NCI-H748 (cell line): ENCODE measurements around the gene KPNA1.
A peak's percentile ranks its signal among the peaks of the same experiment; 100 is the strongest.

ENCODE experiments used
- DNase-seq: peaks from one replicate; lab custom pipeline; 2025; ENCODE audit not compliant: unreplicated experiment; lab: John Stamatoyannopoulos, UW

The KPNA1 gene

DNA sequence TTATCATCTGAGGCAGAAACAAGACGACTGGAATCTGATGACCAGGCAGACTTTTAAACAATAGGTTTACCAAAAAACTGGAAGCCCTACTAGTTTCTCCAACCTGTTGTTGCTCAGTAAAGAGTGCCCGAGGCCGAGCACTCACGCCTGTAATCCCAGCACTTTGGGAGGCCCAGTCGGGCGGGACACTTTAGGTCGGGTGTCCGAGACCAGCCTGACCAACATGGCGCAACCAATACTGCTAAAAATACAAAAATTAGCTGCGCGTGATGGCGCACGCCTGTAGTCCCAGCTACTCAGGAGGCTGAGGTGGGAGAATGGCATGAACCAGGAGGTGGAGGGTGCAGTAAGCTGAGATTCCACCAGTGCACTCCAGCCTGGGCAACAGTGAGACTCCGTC is 97.8 kb downstream of the KPNA1 start:
- DNase-seq, result no peak

DNA sequence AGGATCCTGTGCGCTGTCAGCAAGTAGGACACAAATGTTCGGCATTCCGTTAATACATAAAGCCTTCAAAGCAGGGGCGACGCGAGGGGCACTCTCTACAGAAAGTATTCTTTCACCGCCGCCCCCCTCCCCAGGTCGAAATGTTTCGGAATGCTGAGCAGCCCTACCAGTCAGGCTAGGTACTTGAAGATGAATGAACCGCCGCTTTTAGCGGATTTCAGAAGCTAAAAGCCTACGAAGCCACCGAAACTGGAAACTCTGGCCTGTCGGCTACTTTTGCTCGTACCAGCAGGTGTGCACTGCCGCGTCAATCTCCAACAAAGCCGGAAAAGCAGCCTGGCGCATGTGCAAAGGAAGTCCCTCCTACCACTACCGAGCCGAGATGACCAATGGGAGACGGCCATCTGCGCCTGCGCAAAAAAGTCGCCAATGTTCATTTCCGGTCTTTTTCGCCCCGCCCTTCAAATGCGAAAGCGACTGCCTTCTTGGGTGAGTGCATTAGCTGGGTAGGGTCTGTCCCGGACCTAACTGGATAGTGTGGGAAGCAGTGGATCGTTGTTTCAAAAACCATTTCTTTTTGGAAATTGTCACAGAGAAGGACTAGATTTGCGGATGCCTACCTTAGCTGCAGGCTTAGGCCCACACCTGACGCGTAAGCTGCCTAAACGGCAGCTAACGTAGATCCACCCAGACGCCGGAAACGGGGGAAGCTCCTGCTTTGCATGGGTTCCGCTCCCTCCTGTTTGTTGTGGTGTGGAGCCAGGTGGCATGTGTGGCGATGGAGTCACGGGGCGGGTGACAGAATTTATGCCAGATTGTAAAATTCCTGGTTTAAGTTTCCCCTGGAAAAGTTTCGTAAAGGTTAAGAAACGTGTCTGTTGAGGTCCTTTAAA is 98.7 kb downstream of the KPNA1 start, which contains the start of gene WDR5B:
WDR5B (minus strand) TSS at position 301 of the 893 bp plus-strand sequence. CDS start 534 bp downstream, outside the sequence.
- DNase-seq, result no peak

DNA sequence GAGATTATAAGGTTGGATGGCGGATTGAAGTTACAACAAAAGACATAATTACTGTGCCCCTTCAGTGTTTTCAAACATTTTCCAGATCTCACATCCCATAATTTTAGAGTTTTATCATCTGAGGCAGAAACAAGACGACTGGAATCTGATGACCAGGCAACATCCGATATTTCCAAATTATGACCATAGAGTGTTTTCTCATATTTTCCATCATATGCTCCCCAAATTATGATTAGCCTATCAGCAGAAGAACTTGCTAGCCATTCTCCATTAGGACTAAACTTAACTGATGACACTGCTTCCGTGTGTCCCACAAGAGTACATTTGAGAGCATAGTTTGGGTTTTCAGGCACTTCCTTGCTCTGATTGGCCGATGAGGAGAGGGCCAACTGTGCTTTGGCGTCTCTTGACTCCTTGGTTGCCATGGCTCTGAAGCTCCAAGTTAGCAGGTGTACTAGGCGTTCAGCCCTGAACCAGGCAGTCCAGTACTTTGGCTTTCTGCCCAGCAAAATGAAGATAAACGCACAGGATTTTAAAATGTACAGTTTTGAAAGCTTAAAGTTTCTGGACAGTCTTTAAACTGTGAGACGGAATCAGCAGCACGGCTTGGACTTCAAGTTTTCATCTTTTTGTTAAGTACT is 99.5 kb downstream of the KPNA1 start:
- no peak for DNase-seq

DNA sequence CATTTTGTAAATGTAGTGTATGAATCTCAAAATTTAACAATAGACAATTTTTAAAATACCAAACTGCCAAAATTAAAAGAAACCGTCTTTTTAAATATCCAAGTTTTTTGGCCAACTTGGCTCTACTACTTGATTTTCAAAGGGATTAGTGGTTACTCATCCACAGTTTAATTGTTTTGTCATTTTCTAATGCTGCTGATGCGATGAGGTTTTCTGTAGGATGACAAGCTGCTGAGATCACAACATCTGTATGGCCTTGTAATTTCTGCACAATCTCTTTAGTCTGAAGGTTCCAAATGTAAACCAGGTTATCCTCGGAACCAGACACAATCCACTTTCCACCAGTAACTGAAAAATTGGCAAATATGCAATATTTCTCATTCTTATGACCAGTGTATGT is 100.3 kb downstream of the KPNA1 start:
- no peak for DNase-seq

DNA sequence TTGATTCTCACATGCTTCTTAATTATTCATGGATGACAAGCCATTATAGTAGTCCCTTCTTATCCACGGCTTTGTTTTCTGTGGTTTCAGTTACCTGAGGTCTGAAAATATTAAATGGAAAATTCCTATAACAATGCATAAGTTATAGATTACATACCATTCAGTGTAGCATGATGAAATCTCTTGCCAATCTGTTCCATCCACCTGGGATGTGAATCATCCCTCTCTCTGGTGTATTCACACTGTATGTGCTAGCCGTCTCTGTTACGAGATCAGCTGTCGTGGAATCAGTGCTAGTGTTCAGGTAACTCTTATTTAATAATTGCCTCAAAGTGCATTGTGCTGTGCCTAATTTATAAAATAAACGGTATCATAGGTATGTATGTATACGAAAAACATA is 104.1 kb downstream of the KPNA1 start:
- no peak for DNase-seq

DNA sequence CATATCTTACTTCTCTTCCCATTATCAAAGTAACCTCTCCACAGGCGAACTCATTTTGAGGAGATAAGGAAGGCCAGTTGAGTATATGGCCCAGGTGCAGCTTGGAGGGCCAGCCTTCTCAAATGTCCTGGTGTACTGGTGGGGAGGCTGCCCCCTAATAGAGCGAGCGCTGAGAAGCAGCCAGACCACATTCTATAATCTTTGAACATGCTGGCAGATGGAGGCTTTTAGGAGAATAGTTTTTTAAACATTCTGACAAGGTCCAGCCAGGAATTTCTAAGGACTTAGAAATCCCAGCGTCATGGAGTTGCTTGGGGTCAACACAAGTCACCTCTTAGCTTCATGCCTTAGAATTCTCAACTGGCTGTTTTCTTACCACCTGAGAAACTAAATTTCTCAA is 104.6 kb downstream of the KPNA1 start:
- no peak for DNase-seq

DNA sequence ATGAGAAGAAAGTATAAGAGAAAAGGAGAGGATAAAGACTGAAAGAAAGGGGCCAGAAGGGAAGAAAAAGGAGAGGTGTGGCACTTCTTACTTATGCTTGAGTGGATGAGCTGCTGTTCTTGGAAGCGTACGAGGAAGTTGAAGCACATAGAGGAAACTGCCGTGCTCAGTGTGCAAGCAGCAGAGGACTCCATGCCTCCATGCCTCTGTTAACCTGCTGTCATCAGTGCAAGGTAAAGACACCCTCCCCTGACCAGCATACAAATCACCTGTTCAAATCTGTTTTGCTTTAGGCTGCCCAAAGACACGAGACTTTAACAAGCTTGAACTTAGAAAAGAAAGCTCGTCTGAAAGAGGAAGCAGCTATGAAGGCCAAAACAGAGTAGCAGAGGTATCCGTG is 105.3 kb downstream of the KPNA1 start:
- DNase-seq, result no peak

DNA sequence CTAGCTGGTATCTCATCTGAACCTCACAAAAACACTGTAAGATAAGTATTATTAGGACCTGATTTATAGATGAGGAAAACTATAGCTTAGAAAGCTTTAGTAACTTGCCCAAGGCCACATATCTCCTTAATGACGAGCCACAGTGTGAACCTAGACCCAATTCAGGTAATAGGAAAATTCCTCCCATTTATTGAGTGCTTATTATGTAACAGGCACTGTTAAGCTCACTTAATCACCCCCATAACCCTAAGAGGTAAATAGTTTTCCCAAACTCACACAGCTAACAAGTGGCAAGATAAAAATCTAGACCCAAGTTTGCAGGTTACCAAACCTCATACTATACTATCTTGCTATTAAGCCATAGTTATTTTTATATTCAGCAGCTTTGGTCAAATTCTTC is 106.8 kb downstream of the KPNA1 start:
- DNase-seq, result no peak

DNA sequence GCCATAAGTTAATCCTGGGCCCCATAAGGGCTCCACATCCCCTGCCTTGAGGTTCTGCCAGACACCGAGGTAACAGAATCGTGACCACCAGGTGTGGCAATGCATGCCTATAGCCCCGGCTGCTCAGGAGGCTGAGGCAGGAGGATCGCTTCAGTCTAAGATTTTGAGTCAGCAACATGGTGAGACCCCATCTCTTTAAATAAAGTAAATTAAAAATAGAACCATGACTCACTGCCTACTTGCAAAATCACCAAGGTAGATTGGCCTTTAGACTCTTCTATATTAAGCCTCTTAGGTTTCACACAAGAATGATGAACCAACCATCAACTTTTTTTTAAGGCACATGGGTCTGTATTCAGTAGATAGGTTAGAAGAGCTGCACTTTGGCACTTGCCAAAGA is 108.5 kb downstream of the KPNA1 start:
- no peak for DNase-seq

DNA sequence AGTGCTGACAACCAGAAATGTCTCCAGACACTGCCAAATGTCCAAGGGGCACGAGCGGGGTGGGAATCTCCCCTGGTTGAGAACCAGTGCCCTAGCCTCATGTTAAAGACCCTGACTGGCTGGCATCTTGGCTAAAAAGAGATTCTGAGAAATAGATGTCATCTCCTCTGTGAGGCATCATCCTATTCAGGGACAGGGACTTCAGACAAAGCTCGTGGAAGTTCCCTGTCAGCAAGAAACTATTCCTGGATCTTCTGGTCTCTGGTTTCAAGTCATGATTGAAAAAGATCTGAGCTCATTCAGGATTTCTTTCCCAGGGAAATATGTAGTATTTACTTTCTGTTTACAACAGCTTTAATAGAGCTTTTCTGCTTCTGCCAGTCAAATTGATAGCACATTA is 109.7 kb downstream of the KPNA1 start:
- DNase-seq, result no peak

DNA sequence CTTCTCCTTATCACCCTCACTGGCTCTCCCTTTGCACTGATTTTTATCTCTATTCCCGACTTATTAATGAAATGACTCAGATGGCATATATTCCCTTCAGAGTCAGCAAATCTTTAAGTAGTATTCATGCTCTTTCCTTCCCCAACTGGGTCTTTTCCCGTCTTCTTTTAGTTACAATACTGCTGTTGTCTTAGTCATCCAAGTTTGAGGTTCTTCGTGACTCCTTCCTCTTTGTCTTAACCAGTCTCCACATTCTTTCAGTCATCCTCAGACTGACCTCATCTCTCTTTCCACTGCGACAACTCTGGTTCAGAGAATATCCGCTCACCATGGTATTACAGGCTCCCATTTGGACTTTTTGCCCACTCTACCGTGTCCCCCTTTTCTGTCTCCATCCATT is 111.2 kb downstream of the KPNA1 start:
- no peak for DNase-seq

DNA sequence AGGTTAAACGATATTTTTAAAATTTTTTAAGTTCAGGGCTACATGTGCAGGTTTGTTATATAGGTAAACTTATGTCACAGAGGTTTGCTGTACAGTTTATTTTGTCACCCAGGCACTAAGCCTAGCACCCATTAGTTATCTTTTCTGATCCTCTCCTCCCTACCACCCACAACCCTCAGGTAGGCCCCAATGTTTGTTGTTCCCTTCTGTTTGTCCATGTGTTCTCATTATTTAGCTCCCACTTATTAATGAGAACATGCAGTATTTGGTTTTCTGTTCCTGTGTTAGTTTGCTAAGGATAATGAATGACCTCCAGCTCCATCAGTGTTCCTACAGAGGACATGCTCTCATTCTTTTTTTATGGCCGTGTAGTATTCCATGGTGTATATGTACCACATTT is 115.8 kb downstream of the KPNA1 start:
- DNase-seq, result no peak

DNA sequence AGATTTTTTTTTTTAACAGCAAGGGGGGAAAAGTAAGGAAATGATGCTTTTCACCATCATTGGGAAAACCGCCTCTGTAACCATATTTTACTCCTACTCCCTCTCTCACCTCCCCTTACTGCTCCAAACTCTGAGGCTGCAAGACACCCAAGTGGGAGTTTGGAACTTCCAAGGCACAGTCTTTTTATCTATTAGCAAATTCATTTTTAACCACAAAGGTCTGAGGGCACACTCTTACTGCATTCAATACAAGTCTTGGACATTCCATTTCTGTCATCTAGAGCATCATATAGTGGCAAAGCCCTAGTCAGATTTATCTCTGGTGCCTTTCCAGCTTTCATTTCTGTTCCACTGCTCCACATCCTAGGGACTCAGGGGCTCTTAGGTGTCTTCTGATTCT is 117.5 kb downstream of the KPNA1 start:
- DNase-seq, result no peak

DNA sequence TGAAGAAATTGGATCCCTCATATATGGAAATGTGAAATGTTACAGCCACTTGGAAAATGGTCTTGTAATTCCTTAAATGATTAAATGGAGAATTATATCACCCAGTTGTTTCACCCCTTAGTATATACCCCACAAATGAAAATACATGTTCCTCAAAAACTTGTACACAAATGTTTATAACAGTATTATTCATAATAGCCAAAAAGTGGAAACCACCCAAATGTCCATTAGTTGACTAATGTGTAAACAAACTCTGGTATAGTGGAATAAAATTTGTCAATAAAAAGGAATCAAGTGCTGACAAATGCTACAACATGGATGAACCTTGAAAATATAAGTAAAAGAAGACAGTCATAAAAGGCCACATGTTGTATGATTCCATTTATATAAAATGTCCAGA is 118.2 kb downstream of the KPNA1 start:
- DNase-seq, result no peak

DNA sequence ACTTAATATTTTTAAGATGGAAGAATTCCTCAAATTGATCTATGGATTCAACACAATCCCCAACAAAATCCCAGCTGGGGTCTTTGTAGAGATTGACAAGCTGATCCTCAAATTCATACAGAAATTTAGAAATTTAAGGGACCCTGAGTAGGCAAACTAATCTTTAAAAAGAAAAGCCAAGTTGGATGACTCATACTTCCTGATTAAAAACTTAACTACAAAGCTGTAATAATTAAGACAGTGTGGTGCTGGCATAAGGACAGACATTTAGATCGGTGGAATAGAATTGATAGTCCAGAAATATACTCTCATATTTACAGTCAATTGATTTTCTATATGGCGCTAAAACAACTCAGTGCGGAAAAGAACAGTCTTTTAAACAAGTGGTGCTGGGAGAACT is 119.2 kb downstream of the KPNA1 start:
- no peak for DNase-seq

DNA sequence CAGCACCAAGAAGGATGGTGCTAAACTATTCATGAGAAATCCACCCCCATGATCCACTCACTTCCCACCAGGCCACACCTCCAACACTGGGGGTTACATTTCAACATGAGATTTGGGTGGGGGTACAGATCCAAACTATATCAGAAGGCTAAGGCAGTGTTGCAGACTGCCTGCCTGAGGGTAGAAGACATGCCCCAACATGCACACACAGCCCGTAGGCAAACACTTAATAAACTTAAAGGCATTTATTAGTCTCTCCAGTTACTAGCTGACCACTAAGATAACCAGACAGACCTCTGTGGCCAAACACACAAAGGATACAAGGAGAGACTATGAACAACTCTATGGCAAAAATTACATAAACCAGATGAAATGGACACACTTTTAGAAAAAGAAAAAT is 120.6 kb downstream of the KPNA1 start:
- no peak for DNase-seq

DNA sequence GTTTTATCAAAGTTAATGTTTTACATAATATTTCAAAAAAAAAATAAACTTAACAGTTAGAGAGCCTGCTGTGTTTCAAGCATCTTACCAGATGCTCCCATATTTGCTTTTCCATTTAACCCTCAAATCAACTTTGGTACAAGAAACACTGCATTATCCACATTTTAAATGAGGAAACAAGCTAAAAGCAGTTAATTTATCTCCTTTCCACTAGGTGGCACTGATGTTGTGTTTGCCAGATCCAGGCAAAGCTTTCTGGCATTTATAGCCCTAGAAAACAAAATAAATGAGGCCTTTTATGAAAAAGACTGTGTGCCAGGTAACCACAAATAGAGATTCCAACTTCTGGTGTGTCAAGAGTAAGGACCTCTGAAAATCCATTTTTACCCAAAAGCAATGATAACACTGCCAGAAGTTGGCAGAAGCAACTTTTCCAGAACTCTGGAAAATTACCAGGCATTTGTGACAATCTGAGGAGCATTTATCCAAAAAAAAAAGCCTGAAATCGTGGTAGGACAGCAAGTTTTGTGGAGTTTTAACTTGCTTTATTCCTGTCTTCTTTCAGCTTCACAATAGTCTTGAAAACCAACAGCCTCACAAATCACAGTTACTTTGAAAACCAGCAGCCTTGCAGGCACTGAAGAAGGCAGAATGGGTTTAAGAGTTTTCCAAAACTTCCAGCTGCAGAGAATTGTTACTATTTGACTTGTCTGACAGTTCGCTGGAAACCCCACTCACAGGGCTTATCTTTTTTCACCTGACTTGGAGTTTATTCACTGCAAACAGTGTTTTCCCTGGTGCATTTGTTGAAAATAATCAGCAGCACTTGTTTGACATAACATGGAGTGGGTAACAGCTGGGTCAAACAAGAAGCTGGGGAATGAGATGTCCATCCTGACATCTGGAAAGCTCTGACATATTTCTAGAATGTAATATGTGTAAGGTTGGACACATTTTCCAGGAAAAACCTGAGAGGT is 121.6 kb downstream of the KPNA1 start:
- DNase-seq, result peak; percentile 41

DNA sequence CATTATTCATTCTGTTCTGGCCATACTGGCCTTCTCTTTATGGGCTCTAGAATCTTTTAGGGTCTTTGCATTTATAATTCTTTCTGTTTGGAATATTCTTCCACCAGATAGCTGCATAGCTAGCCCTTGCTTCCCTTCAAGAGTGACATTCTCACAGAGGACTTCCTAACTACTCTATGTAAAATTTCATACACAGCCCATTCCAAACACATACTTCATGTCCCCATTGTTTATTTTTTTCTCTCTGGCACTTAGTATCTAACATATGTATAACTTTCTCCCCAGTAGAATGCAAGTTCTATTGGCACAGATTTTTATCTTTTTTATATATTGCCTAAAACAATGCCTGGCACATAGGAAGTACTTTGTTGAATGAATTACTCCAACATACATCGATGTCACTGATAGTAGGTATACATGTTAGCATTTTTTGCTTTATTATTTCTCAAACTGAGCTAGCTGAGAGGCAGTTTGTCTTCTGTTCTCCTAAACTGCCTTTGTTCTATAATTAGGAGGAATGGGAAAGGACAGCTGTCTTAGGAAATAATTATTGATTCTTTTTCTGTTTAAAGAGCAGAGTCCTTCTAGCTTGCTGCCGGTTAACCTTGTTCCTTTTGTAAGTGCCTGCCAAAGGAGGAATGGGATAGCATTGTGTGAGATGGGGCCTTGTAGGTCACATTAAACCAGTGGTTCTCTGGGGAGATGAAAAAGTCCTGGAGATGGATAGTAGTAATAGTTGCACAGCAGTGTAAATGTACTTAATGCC is 122.9 kb downstream of the KPNA1 start:
- DNase-seq, result no peak

DNA sequence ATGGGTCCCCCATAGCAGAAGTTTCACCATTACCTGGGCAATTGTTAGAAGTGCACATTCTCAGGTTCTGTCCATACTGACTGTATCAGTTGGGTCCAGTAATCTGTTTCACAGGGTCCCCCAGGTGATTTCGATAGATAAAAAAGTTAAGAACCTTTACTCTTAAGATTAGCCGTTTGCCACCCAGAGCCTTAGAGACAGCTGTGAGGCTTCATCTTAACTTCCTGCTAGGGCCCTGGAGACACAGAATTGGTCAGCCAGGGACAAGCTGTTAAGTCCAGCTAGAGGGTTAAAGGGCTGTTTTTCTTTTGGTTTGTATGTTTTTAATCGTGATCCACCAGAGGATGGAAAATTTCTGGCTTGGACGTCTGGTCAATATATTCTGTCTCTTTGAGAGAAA is 124.1 kb downstream of the KPNA1 start:
- DNase-seq, result no peak

DNA sequence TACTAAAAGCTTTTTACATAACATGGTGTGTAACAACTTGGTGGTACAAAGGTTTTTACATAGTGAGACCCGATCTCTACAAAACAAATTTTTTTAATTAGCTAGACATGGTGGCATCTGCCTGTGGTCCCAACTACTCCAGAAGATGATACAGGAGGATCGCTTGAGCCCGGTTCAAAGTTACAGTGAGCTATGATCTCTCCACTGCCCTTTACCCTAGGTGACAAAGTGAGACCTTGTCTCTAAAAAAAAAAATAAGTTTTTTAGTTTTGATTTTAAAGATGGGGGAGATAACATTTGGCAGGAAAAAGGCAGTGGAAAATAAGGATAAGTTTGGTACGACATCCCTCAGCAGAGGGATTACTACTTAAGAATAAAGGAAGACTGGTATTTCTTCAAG is 124.8 kb downstream of the KPNA1 start:
- DNase-seq, result no peak

DNA sequence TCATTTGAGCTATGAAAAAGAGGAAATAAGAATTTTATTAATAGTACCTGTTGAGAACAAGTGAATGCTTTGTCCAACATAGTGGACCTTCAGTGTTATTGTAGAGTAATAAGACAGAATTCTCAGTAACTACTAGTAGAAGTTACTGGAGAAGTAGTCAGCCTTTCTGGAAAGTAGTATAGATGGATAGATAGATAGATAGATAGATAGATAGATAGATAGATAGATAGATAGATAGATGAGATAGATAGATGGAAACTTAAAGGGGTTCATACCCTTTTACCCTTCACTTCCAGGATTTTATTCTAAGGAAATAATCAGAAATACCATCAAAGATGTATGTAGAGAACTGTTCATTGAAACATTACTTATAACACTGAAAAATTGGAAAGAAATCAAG is 125.5 kb downstream of the KPNA1 start:
- no peak for DNase-seq
